NB4 (cell line): Measurements from ENCODE around the gene DLGAP4.

ENCODE experiments used
- CTCF ChIP-seq: IDR thresholded peaks from one replicate; pipeline ENCODE4 v1.5.1; 2012; ENCODE audit warnings: low read depth, low read length
- MAX ChIP-seq: IDR thresholded peaks from 2 replicates; pipeline ENCODE4 v1.6.1; 2011; ENCODE audit warnings: low read depth, low read length
- POLR2A ChIP-seq: IDR thresholded peaks from 2 replicates; pipeline ENCODE4 v1.6.1; 2011; ENCODE audit warnings: mild to moderate bottlenecking; ENCODE audit not compliant: insufficient read length; ENCODE audit errors: extremely low read depth

- TF ChIP-seq CTCF, result no peak
- TF ChIP-seq POLR2A, result no peak
- no peak for TF ChIP-seq MAX
Observed at GRCh38 chr20:36267605-36268381, 38.3 kb upstream of the DLGAP4 start.
